Measurements from ENCODE around the gene TRIM32. TPM values are rescaled to one million over a fixed set of nuclear protein-coding genes. Genes with fewer than 3 reads are reported as not detected.

Gene TRIM32
- total RNA-seq, 1 experiment from 2014 or later: 22.3 TPM

DNA sequence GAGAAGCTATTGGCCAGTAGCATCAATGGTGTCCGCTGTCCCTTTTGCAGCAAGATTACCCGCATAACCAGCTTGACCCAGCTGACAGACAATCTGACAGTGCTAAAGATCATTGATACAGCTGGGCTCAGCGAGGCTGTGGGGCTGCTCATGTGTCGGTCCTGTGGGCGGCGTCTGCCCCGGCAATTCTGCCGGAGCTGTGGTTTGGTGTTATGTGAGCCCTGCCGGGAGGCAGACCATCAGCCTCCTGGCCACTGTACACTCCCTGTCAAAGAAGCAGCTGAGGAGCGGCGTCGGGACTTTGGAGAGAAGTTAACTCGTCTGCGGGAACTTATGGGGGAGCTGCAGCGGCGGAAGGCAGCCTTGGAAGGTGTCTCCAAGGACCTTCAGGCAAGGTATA, 10.8 kb downstream of the TRIM32 start:
- H3K27me3 ChIP-seq (replicated peaks; ENCODE audit: control insufficient read depth, insufficient read depth, low read length): no peaks in the 10 kb centered on the region
- Mint-ChIP-seq H3K4me3 (ENCODE audit: unreplicated experiment) (no peak overlapping the region), H3K27me3 (ENCODE audit: insufficient read depth, unreplicated experiment) (no peaks in the 10 kb centered on the region), H3K4me1 (ENCODE audit: low read depth, unreplicated experiment) (no peaks in the 10 kb centered on the region), H3K27ac (ENCODE audit: unreplicated experiment) (no peak overlapping the region), H3K9me3 (ENCODE audit: unreplicated experiment) (no peaks in the 10 kb centered on the region), H3K36me3 (ENCODE audit: insufficient read depth, unreplicated experiment) (peaks cover 8% of the 10 kb centered on the region)
- no peaks in the 10 kb centered on the region; the same call in 1 of the 2 replicates for H3K36me3 ChIP-seq (ENCODE audit: control insufficient read depth, insufficient read depth, low read length)
- H3K9me3 ChIP-seq: no peaks in the 10 kb centered on the region
- no peak for DNase-seq
- CTCF ChIA-PET: no interaction called here
- intact Hi-C loops (cut with micrococcal nuclease; ENCODE audit: unreplicated experiment): no loop called here
- no peak for TF ChIP-seq CTCF (IDR thresholded peaks at IDR 0.05; ENCODE audit: insufficient read depth in 1 of 2, low read depth in 1 of 2, low read length in 1 of 2, severe bottlenecking in 1 of 2, unreplicated experiment in 1 of 2)
- POLR2A ChIA-PET: interaction anchor here (0.6 kb wide), 1 partner anchor 11 kb away, joined by 5 read pairs; the partner anchor contains the start of gene TRIM32
- no peak overlapping the region for H3K4me3 ChIP-seq (ENCODE audit: low read depth, low read length)
- H3K4me1 ChIP-seq: no peaks in the 10 kb centered on the region
- BruUV-seq (replicated peaks): no TSS peak

DNA sequence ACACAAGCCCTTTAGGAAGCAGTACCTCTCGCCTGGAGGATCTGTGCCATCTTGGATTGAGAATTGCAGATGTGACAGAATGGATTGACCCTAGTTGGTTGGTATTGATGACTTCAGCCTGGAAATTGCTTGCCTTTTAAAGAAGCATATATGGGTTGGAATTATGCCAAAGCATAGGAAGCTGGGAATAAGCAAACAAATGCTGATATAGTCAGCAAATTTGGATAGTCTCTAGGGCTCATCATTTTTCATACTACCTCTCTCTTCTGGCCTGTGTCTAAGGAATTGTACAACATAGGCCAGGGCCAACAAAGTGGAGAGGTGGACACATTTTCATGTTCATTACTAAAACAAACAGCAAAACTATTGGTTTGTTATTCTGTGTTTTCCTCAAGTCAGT, 13.2 kb downstream of the TRIM32 start:
- no peak for TF ChIP-seq CTCF (IDR thresholded peaks at IDR 0.05; ENCODE audit: insufficient read depth in 1 of 2, low read depth in 1 of 2, low read length in 1 of 2, severe bottlenecking in 1 of 2, unreplicated experiment in 1 of 2)
- intact Hi-C loops (cut with micrococcal nuclease; ENCODE audit: unreplicated experiment): no loop called here
- no peaks in the 10 kb centered on the region; the same call in 1 of the 2 replicates for H3K36me3 ChIP-seq (ENCODE audit: control insufficient read depth, insufficient read depth, low read length)
- no peaks in the 10 kb centered on the region for H3K9me3 Mint-ChIP-seq (ENCODE audit: unreplicated experiment)
- no peak overlapping the region for H3K27ac Mint-ChIP-seq (ENCODE audit: unreplicated experiment)
- ChIA-PET CTCF (no interaction called here), POLR2A (no interaction called here)
- no peak overlapping the region for H3K4me3 Mint-ChIP-seq (ENCODE audit: unreplicated experiment)
- H3K9me3 ChIP-seq: no peaks in the 10 kb centered on the region
- peaks cover under 1% of the 10 kb centered on the region for H3K4me1 Mint-ChIP-seq (ENCODE audit: low read depth, unreplicated experiment)
- peaks cover under 1% of the 10 kb centered on the region; the same call in 1 of the 2 replicates for H3K4me1 ChIP-seq
- BruUV-seq (replicated peaks): no TSS peak
- no peak overlapping the region for H3K4me3 ChIP-seq (ENCODE audit: low read depth, low read length)
- peaks cover 8% of the 10 kb centered on the region for H3K36me3 Mint-ChIP-seq (ENCODE audit: insufficient read depth, unreplicated experiment)
- H3K27me3 Mint-ChIP-seq (ENCODE audit: insufficient read depth, unreplicated experiment): no peaks in the 10 kb centered on the region
- no peak for DNase-seq
- H3K27me3 ChIP-seq (replicated peaks; ENCODE audit: control insufficient read depth, insufficient read depth, low read length): no peaks in the 10 kb centered on the region

DNA sequence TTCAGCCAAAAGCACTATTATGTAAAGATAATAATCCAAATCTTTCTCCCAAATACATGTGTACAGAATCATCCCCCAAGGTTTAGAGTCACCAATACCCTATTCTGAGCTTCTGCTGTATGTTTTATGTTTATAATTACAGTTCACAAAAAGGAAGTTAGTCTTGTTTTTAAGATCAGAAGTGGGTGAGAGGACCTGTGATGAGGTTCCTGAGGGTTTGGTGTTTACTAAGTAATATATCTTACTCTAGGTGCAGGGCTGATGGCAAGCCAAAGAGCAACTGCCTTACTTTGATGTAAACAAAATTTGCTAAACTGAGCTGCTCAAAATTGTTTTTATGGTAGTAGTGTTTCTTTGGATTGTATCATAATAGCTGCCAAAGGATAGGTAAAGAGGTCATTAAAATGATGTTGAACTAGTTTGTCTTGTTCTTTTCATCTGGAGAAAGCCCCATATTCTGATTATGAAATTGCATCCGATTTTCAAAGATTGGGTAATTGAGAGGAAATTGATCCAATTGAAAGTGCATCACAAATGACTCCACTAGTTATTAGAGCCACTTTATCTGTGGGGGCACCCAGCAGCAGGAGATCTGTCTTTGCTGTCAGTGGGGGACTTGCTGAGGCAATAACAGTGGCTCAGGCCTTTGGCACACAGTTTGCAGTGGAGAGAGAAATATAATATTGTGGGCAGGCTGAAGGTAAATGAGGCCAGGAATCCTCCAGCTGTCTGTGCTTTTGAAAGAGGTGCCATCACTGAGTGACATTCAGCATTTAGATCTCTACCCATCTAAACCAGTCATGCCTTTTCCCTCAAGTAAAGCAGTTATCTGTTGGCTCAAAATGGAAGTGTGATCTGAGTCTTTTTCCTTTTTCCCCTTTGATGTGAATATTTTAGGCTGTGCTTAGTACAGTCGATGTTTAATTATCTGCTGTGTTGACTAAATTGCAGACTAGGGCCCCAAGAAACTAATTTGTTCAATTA, 14.1 kb downstream of the TRIM32 start:
- ChIA-PET POLR2A (no interaction called here), CTCF (no interaction called here)
- Histone ChIP-seq H3K36me3 (ENCODE audit: control insufficient read depth, insufficient read depth, low read length) (no peaks in the 10 kb centered on the region; the same call in 1 of the 2 replicates), H3K4me3 (ENCODE audit: low read depth, low read length) (no peak overlapping the region), H3K9me3 (no peaks in the 10 kb centered on the region), H3K27me3 (replicated peaks; ENCODE audit: control insufficient read depth, insufficient read depth, low read length) (no peaks in the 10 kb centered on the region), H3K4me1 (peaks cover 7% of the 10 kb centered on the region)
- no TSS peak for BruUV-seq (replicated peaks)
- Mint-ChIP-seq H3K4me1 (ENCODE audit: low read depth, unreplicated experiment) (peaks cover 7% of the 10 kb centered on the region), H3K9me3 (ENCODE audit: unreplicated experiment) (no peaks in the 10 kb centered on the region), H3K27me3 (ENCODE audit: insufficient read depth, unreplicated experiment) (no peaks in the 10 kb centered on the region), H3K27ac (ENCODE audit: unreplicated experiment) (no peak overlapping the region), H3K4me3 (ENCODE audit: unreplicated experiment) (no peak overlapping the region), H3K36me3 (ENCODE audit: insufficient read depth, unreplicated experiment) (peaks cover 8% of the 10 kb centered on the region)
- no peak for TF ChIP-seq CTCF (IDR thresholded peaks at IDR 0.05; ENCODE audit: insufficient read depth in 1 of 2, low read depth in 1 of 2, low read length in 1 of 2, severe bottlenecking in 1 of 2, unreplicated experiment in 1 of 2)
- DNase-seq: no peak
- intact Hi-C loops (cut with micrococcal nuclease; ENCODE audit: unreplicated experiment): no loop called here
